ENCODE measurements around the gene ACOXL. TPM values are rescaled to one million over a fixed set of nuclear protein-coding genes. Genes with fewer than 3 reads are reported as not detected.

Gene ACOXL
- total and polyA plus RNA-seq, 9 donors = 0.17 to 0.31 (median 0.23) TPM; not detected in 4

- WGBS, 3 donors = 62 to 91% (median 86%) methylated on average over 2 of the region's 2 CpGs
- intact Hi-C loops (cut with DNase I) = no loop called here
- Histone ChIP-seq H3K4me3 (no peak overlapping the region), H3K36me3 (no peaks in the 10 kb centered on the region), H3K27me3 (no peaks in the 10 kb centered on the region), H3K4me1 (ENCODE audit: insufficient read depth) (peaks cover 3% of the 10 kb centered on the region), H3K9me3 (no peaks in the 10 kb centered on the region), H3K27ac (no peak overlapping the region)
- TF ChIP-seq CTCF (IDR thresholded peaks at IDR 0.05) (no peak), POLR2A (IDR thresholded peaks at IDR 0.05) (no peak), EP300 (IDR thresholded peaks at IDR 0.05) (no peak)
- no peak for DNase-seq
Observed at GRCh38 chr2:111134055-111134454, 401.7 kb downstream of the ACOXL start.

GRCh38 chr2:111135237-111135909, 403.0 kb downstream of the ACOXL start:
- no peak overlapping the region for H3K4me3 ChIP-seq
- no peaks in the 10 kb centered on the region for H3K9me3 ChIP-seq
- H3K4me1 ChIP-seq (ENCODE audit: insufficient read depth) = peaks cover 3% of the 10 kb centered on the region
- H3K27ac ChIP-seq = no peak overlapping the region
- TF ChIP-seq CTCF (IDR thresholded peaks at IDR 0.05) = no peak
- no peak for TF ChIP-seq EP300 (IDR thresholded peaks at IDR 0.05)
- no peak for TF ChIP-seq POLR2A (IDR thresholded peaks at IDR 0.05)
- H3K36me3 ChIP-seq = no peaks in the 10 kb centered on the region
- DNase-seq = no peak
- no peaks in the 10 kb centered on the region for H3K27me3 ChIP-seq
- 91 to 96% (median 96%) methylated on average over 3 of the region's 3 CpGs for WGBS, 3 donors
- intact Hi-C loops (cut with DNase I) = no loop called here

GRCh38 chr2:111135910-111136297, 403.5 kb downstream of the ACOXL start:
- no peaks in the 10 kb centered on the region for H3K9me3 ChIP-seq
- DNase-seq = peak in 3 of 5 donors; percentile 26 to 48 (median 27)
- H3K27ac ChIP-seq = no peak overlapping the region
- 64 to 73% (median 69%) methylated on average over 9 of the region's 9 CpGs for WGBS, 3 donors
- H3K4me3 ChIP-seq = no peak overlapping the region
- no peaks in the 10 kb centered on the region for H3K36me3 ChIP-seq
- H3K27me3 ChIP-seq = no peaks in the 10 kb centered on the region
- intact Hi-C loops (cut with DNase I) = no loop called here
- TF ChIP-seq CTCF (IDR thresholded peaks at IDR 0.05) = no peak
- no peak for TF ChIP-seq POLR2A (IDR thresholded peaks at IDR 0.05)
- TF ChIP-seq EP300 (IDR thresholded peaks at IDR 0.05) = no peak
- H3K4me1 ChIP-seq (ENCODE audit: insufficient read depth) = peaks cover 3% of the 10 kb centered on the region

GRCh38 chr2:111138839-111139238, 406.5 kb downstream of the ACOXL start:
- H3K27me3 ChIP-seq = no peaks in the 10 kb centered on the region
- H3K27ac ChIP-seq = no peak overlapping the region
- TF ChIP-seq CTCF (IDR thresholded peaks at IDR 0.05) = no peak
- no peaks in the 10 kb centered on the region for H3K9me3 ChIP-seq
- intact Hi-C loops (cut with DNase I) = no loop called here
- no peak overlapping the region for H3K4me3 ChIP-seq
- DNase-seq = no peak
- WGBS, 3 donors = 85 to 96% (median 88%) methylated on average over 5 of the region's 5 CpGs
- peaks cover 2% of the 10 kb centered on the region for H3K4me1 ChIP-seq (ENCODE audit: insufficient read depth)
- no peaks in the 10 kb centered on the region for H3K36me3 ChIP-seq

All from ovary (tissue), 9 donors.